Activated CD8-positive, alpha-beta T cell treated with anti-CD3 and anti-CD28 coated beads for 36 hours (primary cell): ENCODE measurements around the gene TERT. TPM values are rescaled to one million over a fixed set of nuclear protein-coding genes. Genes with fewer than 3 reads are reported as not detected.
"Not testable (repeated sequence)": the region's sequence is repeated elsewhere in the genome, so short reads cannot be mapped to it uniquely, and the experiment has no call there.

ENCODE experiments used
- ATAC-seq: fragments of 200-7000 bp; cut with Tn5 transposase; one replicate; pipeline ENCODE4 v1.10.0; 2021; ENCODE audit warnings: mild to moderate bottlenecking, moderate library complexity
- CTCF ChIA-PET: fragments of 350-600 bp; sonication (Branson Sonifier 250); formaldehyde crosslinking; loops from one replicate; lab custom pipeline; 2021; ENCODE audit warnings: antibody characterized with exemption; lab: Charles Lee
- POLR2A ChIA-PET: fragments of 350-600 bp; sonication (Branson Sonifier 250); formaldehyde crosslinking; loops from one replicate; lab custom pipeline; 2021; ENCODE audit warnings: antibody characterized with exemption; lab: Charles Lee
- DNase-seq: peaks from one replicate; pipeline ENCODE4 v3.0.0-alpha.2; 2020
- H3K27ac Mint-ChIP-seq: one replicate; pipeline ENCODE4 v1.8.0; 2021; ENCODE audit warnings: mild to moderate bottlenecking, mixed read lengths
- H3K27me3 Mint-ChIP-seq: one replicate; pipeline ENCODE4 v1.8.0; 2021; ENCODE audit warnings: mixed read lengths
- H3K36me3 Mint-ChIP-seq: one replicate; pipeline ENCODE4 v1.8.0; 2021; ENCODE audit warnings: low read depth, mixed read lengths
- H3K4me1 Mint-ChIP-seq: one replicate; pipeline ENCODE4 v1.8.0; 2021; ENCODE audit warnings: low read depth, mixed read lengths
- H3K4me3 Mint-ChIP-seq: one replicate; pipeline ENCODE4 v1.8.0; 2021; ENCODE audit warnings: mild to moderate bottlenecking, moderate library complexity, mixed read lengths
- H3K9me3 Mint-ChIP-seq: one replicate; pipeline ENCODE4 v1.8.0; 2021; ENCODE audit warnings: mixed read lengths
- intact Hi-C: fragments of 100-400 bp; cut with micrococcal nuclease; formaldehyde crosslinking; loops from one replicate; pipeline ENCODE4 v1.10.0; 2022
- total RNA-seq, 2 experiments: library from RNA; stranded (reverse); gene quantifications; one replicate each; pipeline ENCODE4 v1.2.3, GENCODE V29; 2021
- TF ChIP-seq, protein P1 (sequence below): fragments of 200-600 bp; IDR thresholded peaks from one replicate; pipeline ENCODE4 v1.8.0; 2022; ENCODE audit warnings: antibody characterized with exemption, mild to moderate bottlenecking

The TERT gene
- total RNA-seq, 2 experiments from 2014 or later = 12.5 to 12.7 TPM

DNA sequence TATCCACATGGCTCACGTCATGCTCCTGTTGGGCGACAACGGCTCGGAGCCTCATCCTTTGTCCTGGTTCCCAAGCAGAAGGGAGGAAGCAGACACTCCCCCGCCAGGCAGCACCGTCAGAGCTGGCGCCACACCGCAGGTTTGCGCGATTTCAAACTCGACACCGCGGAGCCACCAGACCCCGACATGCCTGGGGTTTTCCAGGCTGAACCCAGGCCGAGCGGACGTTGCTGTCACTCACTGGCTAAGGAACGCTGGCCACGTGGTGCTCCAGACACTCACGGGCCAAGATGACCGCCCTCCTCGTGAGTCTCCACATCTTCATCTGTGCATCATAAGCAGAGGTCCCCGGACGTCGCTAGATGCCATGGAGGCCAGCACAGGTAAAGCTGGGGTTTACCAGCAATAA lies 9.0 kb downstream of the TERT start:
- intact Hi-C loops = no loop called here
- POLR2A ChIA-PET = no interaction called here
- Mint-ChIP-seq H3K27me3 (no peaks in the 10 kb centered on the region), H3K36me3 (peaks cover 10% of the 10 kb centered on the region), H3K4me3 (no peak overlapping the region), H3K27ac (no peak overlapping the region), H3K4me1 (no peaks in the 10 kb centered on the region), H3K9me3 (no peaks in the 10 kb centered on the region)
- CTCF ChIA-PET = no interaction called here
- ATAC-seq = no peak
- no peak for DNase-seq
- TF ChIP-seq, protein P1, sequence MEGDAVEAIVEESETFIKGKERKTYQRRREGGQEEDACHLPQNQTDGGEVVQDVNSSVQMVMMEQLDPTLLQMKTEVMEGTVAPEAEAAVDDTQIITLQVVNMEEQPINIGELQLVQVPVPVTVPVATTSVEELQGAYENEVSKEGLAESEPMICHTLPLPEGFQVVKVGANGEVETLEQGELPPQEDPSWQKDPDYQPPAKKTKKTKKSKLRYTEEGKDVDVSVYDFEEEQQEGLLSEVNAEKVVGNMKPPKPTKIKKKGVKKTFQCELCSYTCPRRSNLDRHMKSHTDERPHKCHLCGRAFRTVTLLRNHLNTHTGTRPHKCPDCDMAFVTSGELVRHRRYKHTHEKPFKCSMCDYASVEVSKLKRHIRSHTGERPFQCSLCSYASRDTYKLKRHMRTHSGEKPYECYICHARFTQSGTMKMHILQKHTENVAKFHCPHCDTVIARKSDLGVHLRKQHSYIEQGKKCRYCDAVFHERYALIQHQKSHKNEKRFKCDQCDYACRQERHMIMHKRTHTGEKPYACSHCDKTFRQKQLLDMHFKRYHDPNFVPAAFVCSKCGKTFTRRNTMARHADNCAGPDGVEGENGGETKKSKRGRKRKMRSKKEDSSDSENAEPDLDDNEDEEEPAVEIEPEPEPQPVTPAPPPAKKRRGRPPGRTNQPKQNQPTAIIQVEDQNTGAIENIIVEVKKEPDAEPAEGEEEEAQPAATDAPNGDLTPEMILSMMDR = no peak

DNA sequence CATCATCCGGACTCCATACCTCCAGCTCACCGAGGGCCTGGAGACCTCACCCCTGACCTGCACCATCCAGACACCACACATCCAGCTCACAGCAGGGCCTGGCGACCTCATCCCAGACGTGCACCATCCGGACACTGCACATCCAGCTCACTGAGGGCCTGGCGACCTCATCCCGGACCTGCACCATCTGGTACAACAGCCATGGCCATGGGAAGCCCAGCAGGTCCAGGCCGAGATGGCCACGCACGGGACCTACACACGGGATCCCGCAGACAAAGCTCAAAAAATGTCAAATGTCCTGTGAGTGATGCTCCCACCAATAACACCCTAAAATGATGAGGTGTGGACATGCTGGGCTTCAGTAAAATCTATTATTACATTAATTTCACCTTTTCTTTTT lies 9.7 kb downstream of the TERT start:
- CTCF ChIA-PET = no interaction called here
- Mint-ChIP-seq H3K36me3 (peaks cover 10% of the 10 kb centered on the region), H3K27ac (no peak overlapping the region), H3K4me3 (no peak overlapping the region), H3K9me3 (no peaks in the 10 kb centered on the region), H3K27me3 (no peaks in the 10 kb centered on the region), H3K4me1 (no peaks in the 10 kb centered on the region)
- no peak for ATAC-seq
- TF ChIP-seq, protein P1 = no peak
- no peak for DNase-seq
- intact Hi-C loops = no loop called here
- POLR2A ChIA-PET = no interaction called here

- H3K4me1 Mint-ChIP-seq, DNase-seq, intact Hi-C loops, POLR2A ChIA-PET, H3K9me3 Mint-ChIP-seq, CTCF ChIA-PET, ATAC-seq, H3K27ac Mint-ChIP-seq, H3K4me3 Mint-ChIP-seq, H3K27me3 Mint-ChIP-seq: not testable (repeated sequence)
- H3K36me3 Mint-ChIP-seq = peaks cover 10% of the 10 kb centered on the region
Observed at GRCh38 chr5:1284336-1284970, 10.4 kb downstream of the TERT start.

- POLR2A ChIA-PET = interaction anchor here (0.6 kb wide), 1 partner anchor 51 kb away, joined by 3 read pairs; no protein-coding TSS in a partner anchor
Observed at GRCh38 chr5:1283729-1284041, 11.2 kb downstream of the TERT start.

DNA sequence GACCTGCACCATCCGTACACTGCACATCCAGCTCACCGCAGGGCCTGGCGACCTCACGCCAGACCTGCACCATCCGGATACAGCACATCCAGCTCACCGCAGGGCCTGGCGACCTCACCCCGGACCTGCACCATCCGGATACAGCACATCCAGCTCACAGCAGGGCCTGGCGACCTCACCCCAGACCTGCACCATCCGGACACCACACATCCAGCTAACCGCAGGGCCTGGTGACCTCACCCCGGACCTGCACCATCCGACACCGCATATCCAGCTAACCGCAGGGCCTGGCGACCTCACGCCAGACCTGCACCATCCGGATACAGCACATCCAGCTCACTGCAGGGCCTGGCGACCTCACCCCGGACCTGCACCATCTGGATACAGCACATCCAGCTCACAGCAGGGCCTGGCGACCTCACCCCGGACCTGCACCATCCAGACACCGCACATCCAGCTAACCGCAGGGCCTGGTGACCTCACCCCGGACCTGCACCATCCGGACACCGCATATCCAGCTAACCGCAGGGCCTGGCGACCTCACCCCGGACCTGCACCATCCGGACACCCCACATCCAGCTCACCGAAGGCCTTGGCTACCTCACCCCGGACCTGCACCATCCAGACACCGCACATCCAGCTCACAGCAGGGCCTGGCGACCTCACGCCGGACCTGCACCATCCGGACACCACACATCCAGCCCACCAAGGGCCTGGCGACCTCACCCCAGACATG lies 11.7 kb downstream of the TERT start:
- intact Hi-C loops, DNase-seq, H3K4me1 Mint-ChIP-seq, H3K27me3 Mint-ChIP-seq, ATAC-seq, H3K27ac Mint-ChIP-seq, H3K9me3 Mint-ChIP-seq, CTCF ChIA-PET, H3K4me3 Mint-ChIP-seq: not testable (repeated sequence)
- POLR2A ChIA-PET = interaction anchor here (0.6 kb wide), 2 partner anchors 12 to 50 kb away, joined by 3 read pairs; no protein-coding TSS in a partner anchor
- H3K36me3 Mint-ChIP-seq = peaks cover 12% of the 10 kb centered on the region

More at GRCh38 chr5:1283729-1284041, 11.2 kb downstream of the TERT start:
- H3K27me3 Mint-ChIP-seq, CTCF ChIA-PET, DNase-seq, ATAC-seq, H3K4me1 Mint-ChIP-seq, H3K9me3 Mint-ChIP-seq, H3K4me3 Mint-ChIP-seq, intact Hi-C loops, H3K27ac Mint-ChIP-seq: not testable (repeated sequence)
- H3K36me3 Mint-ChIP-seq = peaks cover 12% of the 10 kb centered on the region

DNA sequence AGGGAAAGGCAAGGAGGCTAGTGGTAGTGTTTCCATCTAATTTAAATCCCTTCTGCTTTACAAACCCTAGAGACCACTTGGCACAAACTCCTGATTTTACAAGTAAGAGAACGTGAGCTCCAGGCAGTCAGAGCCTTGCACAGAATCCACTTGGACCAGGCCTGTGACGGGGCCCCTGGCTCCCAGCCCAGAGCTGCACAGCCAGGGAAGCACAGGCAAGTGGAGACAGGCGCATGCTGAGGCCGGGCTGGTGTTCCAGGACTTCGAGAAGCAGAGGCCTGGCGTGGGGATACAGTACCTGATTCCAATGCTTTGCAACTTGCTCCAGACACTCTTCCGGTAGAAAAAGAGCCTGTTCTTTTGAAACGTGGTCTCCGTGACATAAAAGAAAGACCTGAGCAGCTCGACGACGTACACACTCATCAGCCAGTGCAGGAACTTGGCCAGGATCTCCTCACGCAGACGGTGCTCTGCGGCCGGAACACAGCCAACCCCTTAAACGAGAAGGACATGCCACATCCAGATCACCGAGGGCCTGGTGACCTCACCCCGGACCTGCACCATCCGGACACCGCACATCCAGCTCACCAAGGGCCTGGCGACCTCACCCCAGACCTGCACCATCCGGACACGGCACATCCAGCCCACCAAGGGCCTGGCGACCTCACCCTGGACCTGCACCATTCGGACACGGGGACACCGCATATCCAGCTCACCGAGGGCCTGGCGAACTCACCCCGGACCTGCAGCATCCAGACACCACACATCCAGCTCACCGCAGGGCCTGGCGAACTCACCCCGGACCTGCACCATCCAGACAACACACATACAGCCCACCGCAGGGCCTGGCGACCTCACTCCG lies 12.5 kb downstream of the TERT start:
- Mint-ChIP-seq H3K27me3 (no peaks in the 10 kb centered on the region), H3K27ac (no peak overlapping the region), H3K4me1 (no peaks in the 10 kb centered on the region), H3K36me3 (peaks cover 11% of the 10 kb centered on the region), H3K9me3 (no peaks in the 10 kb centered on the region), H3K4me3 (no peak overlapping the region)
- intact Hi-C loops = no loop called here
- DNase-seq = no peak
- ChIA-PET POLR2A (interaction anchor here (0.6 to 0.7 kb wide), 2 partner anchors 11 to 376 kb away, joined by 3 read pairs; no protein-coding TSS in a partner anchor), CTCF (no interaction called here)
- TF ChIP-seq, protein P1 = no peak
- ATAC-seq = no peak
